ENCODE results near the gene TFF3. TPM values are rescaled to one million over a fixed set of nuclear protein-coding genes. Genes with fewer than 3 reads are reported as not detected.

The TFF3 gene
- total RNA-seq, 4 donors from 2014 or later = 1.8 to 23.6 (median 11.6) TPM

- DNase-seq (ENCODE audit: low spot score) (no peak), ATAC-seq (ENCODE audit: low FRiP score) (no peak)
Measured at GRCh38 chr21:42358937-42359336, 43.7 kb upstream of the TFF3 start.

GRCh38 chr21:42358261-42358660 is 43.1 kb upstream of the TFF3 start:
- no peak for TF ChIP-seq CTCF (IDR thresholded peaks at IDR 0.05)
- no peak for DNase-seq (ENCODE audit: low spot score)

More at GRCh38 chr21:42358937-42359336, 43.7 kb upstream of the TFF3 start:
- TF ChIP-seq CTCF (IDR thresholded peaks at IDR 0.05) = no peak

GRCh38 chr21:42357307-42357706 is 42.1 kb upstream of the TFF3 start:
- no peak for TF ChIP-seq CTCF (IDR thresholded peaks at IDR 0.05)
- ATAC-seq (ENCODE audit: low FRiP score) = no peak

More at GRCh38 chr21:42358261-42358660, 43.1 kb upstream of the TFF3 start:
- no peak for ATAC-seq (ENCODE audit: low FRiP score)

GRCh38 chr21:42356650-42357049 is 41.4 kb upstream of the TFF3 start:
- ATAC-seq (ENCODE audit: low FRiP score) (no peak), DNase-seq (ENCODE audit: low spot score) (no peak)
- TF ChIP-seq CTCF (IDR thresholded peaks at IDR 0.05) = no peak

More at GRCh38 chr21:42357307-42357706, 42.1 kb upstream of the TFF3 start:
- no peak for DNase-seq (ENCODE audit: low spot score)

- ATAC-seq (ENCODE audit: low FRiP score) (no peak), DNase-seq (ENCODE audit: low spot score) (no peak)
- no peak for TF ChIP-seq CTCF (IDR thresholded peaks at IDR 0.05)
Measured at GRCh38 chr21:42356046-42356445, 40.8 kb upstream of the TFF3 start.

GRCh38 chr21:42353623-42354022 is 38.4 kb upstream of the TFF3 start:
- no peak for TF ChIP-seq CTCF (IDR thresholded peaks at IDR 0.05)
- no peak for DNase-seq (ENCODE audit: low spot score)

GRCh38 chr21:42352441-42353095 is 37.4 kb upstream of the TFF3 start:
- ATAC-seq (ENCODE audit: low FRiP score) (no peak), DNase-seq (ENCODE audit: low spot score) (no peak)
- TF ChIP-seq CTCF (IDR thresholded peaks at IDR 0.05) = no peak

More at GRCh38 chr21:42353623-42354022, 38.4 kb upstream of the TFF3 start:
- no peak for ATAC-seq (ENCODE audit: low FRiP score)

All from omental fat pad (tissue), 4 donors.